ENCODE data around the gene AKNAD1.

The AKNAD1 gene

GRCh38 chr1:108832929-108833328 is 24.0 kb downstream of the AKNAD1 start:
- DNase-seq (ENCODE audit: insufficient read length, low spot score) (no peak), FAIRE-seq (no peak)

- DNase-seq (ENCODE audit: insufficient read length, low spot score), result no peak
- no peak for FAIRE-seq
Observed at GRCh38 chr1:108831225-108831624, 25.7 kb downstream of the AKNAD1 start.

GRCh38 chr1:108830119-108831008 is 26.5 kb downstream of the AKNAD1 start:
- DNase-seq (ENCODE audit: insufficient read length, low spot score) (peak; percentile 74), FAIRE-seq (peak; percentile 58)

GRCh38 chr1:108829498-108829916 is 27.4 kb downstream of the AKNAD1 start:
- FAIRE-seq (no peak), DNase-seq (ENCODE audit: insufficient read length, low spot score) (no peak)

GRCh38 chr1:108828074-108828961 is 28.6 kb downstream of the AKNAD1 start:
- FAIRE-seq (no peak), DNase-seq (ENCODE audit: insufficient read length, low spot score) (peak; percentile 56)

- FAIRE-seq (no peak), DNase-seq (ENCODE audit: insufficient read length, low spot score) (no peak)
Observed at GRCh38 chr1:108826081-108826635, 30.7 kb downstream of the AKNAD1 start.

- DNase-seq (ENCODE audit: insufficient read length, low spot score), result no peak
- no peak for FAIRE-seq
Observed at GRCh38 chr1:108824051-108824450, 32.8 kb downstream of the AKNAD1 start.

GRCh38 chr1:108823632-108824031 is 33.3 kb downstream of the AKNAD1 start:
- no peak for FAIRE-seq

GRCh38 chr1:108819878-108820277 is 37.0 kb downstream of the AKNAD1 start:
- DNase-seq (ENCODE audit: insufficient read length, low spot score), result no peak
- no peak for FAIRE-seq

More at GRCh38 chr1:108823632-108824031, 33.3 kb downstream of the AKNAD1 start:
- no peak for DNase-seq (ENCODE audit: insufficient read length, low spot score)

GRCh38 chr1:108817811-108818210 is 39.1 kb downstream of the AKNAD1 start:
- FAIRE-seq (no peak), DNase-seq (ENCODE audit: insufficient read length, low spot score) (no peak)

- no peak for FAIRE-seq
Observed at GRCh38 chr1:108817016-108817415, 39.9 kb downstream of the AKNAD1 start.

GRCh38 chr1:108816049-108816893 is 40.6 kb downstream of the AKNAD1 start:
- DNase-seq (ENCODE audit: insufficient read length, low spot score) (peak; percentile 63), FAIRE-seq (no peak)

More at GRCh38 chr1:108817016-108817415, 39.9 kb downstream of the AKNAD1 start:
- no peak for DNase-seq (ENCODE audit: insufficient read length, low spot score)

- DNase-seq (ENCODE audit: insufficient read length, low spot score), result no peak
- no peak for FAIRE-seq
Observed at GRCh38 chr1:108815566-108815965, 41.3 kb downstream of the AKNAD1 start.

GRCh38 chr1:108814343-108815125 is 42.4 kb downstream of the AKNAD1 start:
- no peak for DNase-seq (ENCODE audit: insufficient read length, low spot score)
- no peak for FAIRE-seq

GRCh38 chr1:108813326-108813725 is 43.6 kb downstream of the AKNAD1 start:
- no peak for FAIRE-seq

GRCh38 chr1:108811611-108812010 is 45.3 kb downstream of the AKNAD1 start:
- DNase-seq (ENCODE audit: insufficient read length, low spot score) (no peak), FAIRE-seq (no peak)

More at GRCh38 chr1:108813326-108813725, 43.6 kb downstream of the AKNAD1 start:
- DNase-seq (ENCODE audit: insufficient read length, low spot score), result no peak

GRCh38 chr1:108808438-108808837 is 48.5 kb downstream of the AKNAD1 start:
- FAIRE-seq (no peak), DNase-seq (ENCODE audit: insufficient read length, low spot score) (no peak)

- DNase-seq (ENCODE audit: insufficient read length, low spot score) (no peak), FAIRE-seq (no peak)
Observed at GRCh38 chr1:108803548-108803947, 53.3 kb downstream of the AKNAD1 start.

GRCh38 chr1:108801101-108801500 is 55.8 kb downstream of the AKNAD1 start:
- DNase-seq (ENCODE audit: insufficient read length, low spot score) (no peak), FAIRE-seq (no peak)

All from HTR-8/SVneo (cell line).